ENCODE measurements around the gene DLL1. TPM values are rescaled to one million over a fixed set of nuclear protein-coding genes. Genes with fewer than 3 reads are reported as not detected.
"Not testable (repeated sequence)": the region's sequence is repeated elsewhere in the genome, so short reads cannot be mapped to it uniquely, and the experiment has no call there.

The DLL1 gene
- total RNA-seq, 1 donor from 2014 or later, result 23.8 TPM

- DNase-seq (ENCODE audit: low spot score), result no peak
Measured at GRCh38 chr6:170269151-170269845, 21.6 kb downstream of the DLL1 start.

- no peak for DNase-seq (ENCODE audit: low spot score)
Measured at GRCh38 chr6:170268216-170269129, 22.4 kb downstream of the DLL1 start.

- DNase-seq (ENCODE audit: low spot score), result no peak
Measured at GRCh38 chr6:170267688-170268087, 23.2 kb downstream of the DLL1 start.

GRCh38 chr6:170266061-170266825, 24.6 kb downstream of the DLL1 start:
- DNase-seq (ENCODE audit: low spot score), result no peak

GRCh38 chr6:170265655-170266054, 25.2 kb downstream of the DLL1 start:
- DNase-seq (ENCODE audit: low spot score), result no peak

GRCh38 chr6:170264644-170265043, 26.2 kb downstream of the DLL1 start:
- DNase-seq (ENCODE audit: low spot score), result not testable (repeated sequence)

- no peak for DNase-seq (ENCODE audit: low spot score)
Measured at GRCh38 chr6:170264086-170264485, 26.8 kb downstream of the DLL1 start.

GRCh38 chr6:170263410-170263809, 27.5 kb downstream of the DLL1 start:
- DNase-seq (ENCODE audit: low spot score), result no peak

GRCh38 chr6:170262489-170263088, 28.3 kb downstream of the DLL1 start:
- DNase-seq (ENCODE audit: low spot score), result no peak

GRCh38 chr6:170261643-170262488, 29.0 kb downstream of the DLL1 start:
- no peak for DNase-seq (ENCODE audit: low spot score)

GRCh38 chr6:170260686-170261085, 30.2 kb downstream of the DLL1 start:
- no peak for DNase-seq (ENCODE audit: low spot score)

GRCh38 chr6:170259278-170259677, 31.6 kb downstream of the DLL1 start:
- DNase-seq (ENCODE audit: low spot score), result no peak

- no peak for DNase-seq (ENCODE audit: low spot score)
Measured at GRCh38 chr6:170258407-170258806, 32.5 kb downstream of the DLL1 start.

- DNase-seq (ENCODE audit: low spot score), result no peak
Measured at GRCh38 chr6:170257376-170257775, 33.5 kb downstream of the DLL1 start.

GRCh38 chr6:170256641-170257040, 34.2 kb downstream of the DLL1 start:
- DNase-seq (ENCODE audit: low spot score), result no peak

GRCh38 chr6:170255426-170256125, 35.3 kb downstream of the DLL1 start:
- no peak for DNase-seq (ENCODE audit: low spot score)

GRCh38 chr6:170254315-170255213, 36.3 kb downstream of the DLL1 start:
- DNase-seq (ENCODE audit: low spot score), result no peak

- DNase-seq (ENCODE audit: low spot score), result no peak
Measured at GRCh38 chr6:170253910-170254269, 37.0 kb downstream of the DLL1 start.
